NCI-H2081 (cell line): Measurements from ENCODE around the gene RAB11FIP5.
"Not testable (repeated sequence)": the region's sequence is repeated elsewhere in the genome, so short reads cannot be mapped to it uniquely, and the experiment has no call there.

Source experiments
- DNase-seq, 2 experiments: peaks; one replicate each; lab custom pipeline; 2025; lab: John Stamatoyannopoulos, UW

The RAB11FIP5 gene, protein sequence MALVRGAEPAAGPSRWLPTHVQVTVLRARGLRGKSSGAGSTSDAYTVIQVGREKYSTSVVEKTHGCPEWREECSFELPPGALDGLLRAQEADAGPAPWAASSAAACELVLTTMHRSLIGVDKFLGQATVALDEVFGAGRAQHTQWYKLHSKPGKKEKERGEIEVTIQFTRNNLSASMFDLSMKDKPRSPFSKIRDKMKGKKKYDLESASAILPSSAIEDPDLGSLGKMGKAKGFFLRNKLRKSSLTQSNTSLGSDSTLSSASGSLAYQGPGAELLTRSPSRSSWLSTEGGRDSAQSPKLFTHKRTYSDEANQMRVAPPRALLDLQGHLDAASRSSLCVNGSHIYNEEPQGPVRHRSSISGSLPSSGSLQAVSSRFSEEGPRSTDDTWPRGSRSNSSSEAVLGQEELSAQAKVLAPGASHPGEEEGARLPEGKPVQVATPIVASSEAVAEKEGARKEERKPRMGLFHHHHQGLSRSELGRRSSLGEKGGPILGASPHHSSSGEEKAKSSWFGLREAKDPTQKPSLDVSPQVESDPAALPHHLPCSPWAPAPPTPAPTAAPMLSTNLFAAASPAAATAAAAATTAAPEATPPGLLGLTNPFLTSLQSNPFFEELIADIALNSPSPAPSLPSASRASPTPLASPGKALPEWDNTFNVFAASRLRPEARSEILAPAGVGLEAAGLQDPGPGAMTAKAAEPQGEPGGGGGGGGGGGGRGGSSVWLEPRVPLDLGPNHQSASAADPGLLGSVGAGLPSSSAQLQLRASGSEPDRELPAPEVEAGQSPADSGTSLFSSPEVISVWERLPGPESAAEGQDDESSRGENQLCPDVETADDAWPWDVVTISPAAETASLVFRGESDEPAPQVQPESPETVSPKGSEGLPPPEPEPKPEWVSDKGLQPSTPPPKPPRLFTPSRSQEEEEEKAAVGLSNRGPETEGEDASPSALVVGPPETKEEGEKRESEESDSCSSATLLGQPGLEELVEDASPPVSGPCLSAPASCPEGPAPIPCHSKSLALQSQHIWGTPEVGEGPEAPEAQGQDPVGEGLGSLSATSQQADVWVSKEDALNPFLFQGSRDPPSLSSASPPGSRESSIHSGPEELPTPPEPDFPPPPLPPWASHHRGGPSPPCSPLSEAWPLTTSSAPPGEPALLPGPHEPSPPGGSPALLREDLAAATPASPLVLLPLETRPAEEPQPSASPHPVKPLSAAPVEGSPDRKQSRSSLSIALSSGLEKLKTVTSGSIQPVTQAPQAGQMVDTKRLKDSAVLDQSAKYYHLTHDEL (N-terminal part only)

DNA sequence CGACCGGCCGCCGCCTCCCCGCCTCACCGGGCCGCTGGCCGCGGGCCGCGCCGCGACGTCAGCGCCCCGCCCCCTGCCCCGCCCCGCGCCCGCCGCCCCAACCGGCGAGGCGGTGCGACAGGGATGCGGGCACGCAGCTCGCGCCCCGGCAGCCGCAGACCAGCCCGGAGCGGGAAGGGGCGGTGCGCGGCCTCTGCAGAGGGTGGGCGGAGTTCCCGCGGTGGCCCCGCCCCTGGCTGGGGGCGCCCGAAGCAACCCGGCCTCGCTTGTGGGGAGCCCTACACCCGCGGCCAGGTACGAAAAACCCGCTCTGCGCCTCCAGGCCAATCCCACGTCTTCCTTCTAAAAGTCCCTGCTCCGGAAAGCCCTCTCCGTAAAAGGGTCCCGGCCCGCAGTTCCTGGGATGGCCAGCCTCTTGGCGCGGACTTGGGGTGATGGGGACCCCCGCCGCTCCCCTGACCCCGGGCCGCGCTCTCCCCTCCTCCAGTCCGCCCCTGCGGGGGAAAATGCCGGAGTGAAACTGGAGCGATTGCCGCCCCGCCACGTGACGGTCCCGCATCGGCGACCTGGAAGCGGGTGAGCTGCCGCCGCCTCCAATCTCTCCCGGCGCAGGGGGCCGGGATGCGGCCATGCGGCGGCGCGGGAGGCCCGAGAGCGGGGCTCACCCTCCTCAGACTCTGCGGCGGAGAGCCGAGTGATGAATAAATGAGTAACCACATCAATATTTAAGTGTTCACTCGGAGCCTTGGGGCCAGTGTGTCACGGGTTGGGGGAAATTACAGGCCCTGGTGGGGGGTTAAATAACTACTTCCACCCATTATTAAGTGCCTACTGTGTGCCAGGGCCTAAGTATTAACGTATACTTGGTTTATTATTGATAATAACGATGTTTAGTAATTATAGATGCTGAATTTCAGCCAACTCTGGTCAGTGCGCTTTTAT, at the start of gene RAB11FIP5:
RAB11FIP5 (minus strand) TSS at position 36 of the 942 bp plus-strand sequence. CDS start 171 bp downstream, outside the sequence.
- DNase-seq = peak; percentile 73

DNA sequence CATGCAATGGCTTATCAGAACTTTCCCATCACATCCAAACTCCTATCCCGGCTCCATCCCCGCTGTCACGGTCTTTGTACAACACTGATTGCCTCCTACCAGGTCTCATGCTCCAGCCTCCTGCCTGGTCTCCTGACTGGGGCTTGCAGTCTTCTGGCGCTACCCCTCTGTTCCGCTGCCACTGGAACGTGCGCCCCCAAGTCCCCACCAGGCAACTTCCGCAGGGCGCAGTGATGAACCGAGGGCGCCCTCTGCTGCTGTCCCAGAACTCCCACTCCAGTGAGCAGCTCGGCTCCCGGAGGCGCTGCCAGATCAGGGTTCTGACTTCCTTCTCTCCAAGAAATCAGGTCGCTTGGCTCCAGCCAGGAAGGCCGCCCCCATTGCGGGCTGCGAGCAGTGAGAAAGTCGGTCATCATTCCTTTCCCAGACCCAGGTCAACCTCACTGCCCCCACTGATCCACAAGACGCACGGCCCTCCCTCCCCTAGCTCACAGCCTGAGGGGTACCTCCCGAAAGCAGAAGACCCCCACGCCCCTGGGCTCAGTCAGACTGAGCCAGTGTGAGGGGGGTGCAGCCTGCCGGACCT, 43.9 kb upstream of the RAB11FIP5 start:
- DNase-seq = peak in 1 of 2 experiments; percentile 27

DNA sequence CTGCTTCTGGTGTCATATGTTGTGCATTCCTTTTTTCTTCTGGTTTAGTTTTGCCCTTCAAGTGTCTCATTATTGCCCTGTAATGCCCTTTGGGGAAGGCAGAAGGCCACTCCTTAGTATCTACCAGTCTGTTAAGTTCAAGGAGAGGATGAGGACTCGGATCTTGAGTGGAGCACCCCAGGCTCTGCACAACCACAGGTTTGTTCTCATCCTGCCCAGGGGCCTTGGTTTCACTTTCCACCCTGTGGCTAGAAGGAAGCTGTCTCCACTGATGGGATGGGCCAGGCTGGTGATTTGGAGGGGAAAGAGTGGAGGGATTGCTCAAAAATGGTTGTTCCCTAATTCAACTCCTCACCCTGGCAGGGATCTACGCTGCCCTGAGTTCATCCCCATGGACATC, 30.2 kb upstream of the RAB11FIP5 start:
- DNase-seq = no peak

DNA sequence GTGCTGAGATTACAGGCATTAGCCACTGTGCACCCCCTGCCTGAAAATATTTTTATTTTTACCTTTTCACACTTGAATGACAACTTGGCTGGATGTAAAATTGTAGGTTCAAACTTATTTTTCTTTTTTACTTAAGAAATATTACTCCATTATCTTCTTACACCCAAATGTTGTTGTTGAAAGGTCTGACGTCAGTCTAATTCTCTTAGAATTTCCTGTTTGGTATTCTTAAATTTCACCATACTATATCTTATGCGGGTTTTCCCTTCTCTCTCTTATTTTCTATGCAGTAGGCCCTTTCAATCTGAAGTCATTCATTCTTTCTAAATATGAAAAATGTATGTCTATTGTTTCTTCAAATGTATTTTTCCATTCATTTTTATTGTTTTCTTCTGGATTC, 29.1 kb upstream of the RAB11FIP5 start:
- no peak for DNase-seq

DNA sequence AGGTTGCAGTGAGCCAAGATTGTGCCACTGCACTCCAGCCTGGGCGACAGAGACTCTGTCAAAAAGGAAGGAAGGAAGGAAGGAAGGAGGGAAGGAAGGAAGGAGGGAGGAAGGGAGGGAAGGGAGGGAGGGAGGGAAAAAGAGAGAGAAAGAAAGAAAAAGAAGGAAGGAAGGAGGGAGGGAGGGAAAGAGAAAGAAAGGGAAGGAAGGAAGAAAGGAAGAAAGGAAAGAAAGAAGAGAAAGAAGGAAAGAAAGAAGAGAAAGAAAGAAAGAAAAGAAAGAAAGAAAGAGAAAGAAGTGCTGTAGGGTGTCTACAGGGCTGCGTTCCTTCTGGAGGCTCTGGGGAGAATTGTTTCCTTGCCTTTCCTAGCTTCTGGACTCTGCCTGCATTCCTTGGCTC, 22.5 kb upstream of the RAB11FIP5 start:
- DNase-seq = no peak

DNA sequence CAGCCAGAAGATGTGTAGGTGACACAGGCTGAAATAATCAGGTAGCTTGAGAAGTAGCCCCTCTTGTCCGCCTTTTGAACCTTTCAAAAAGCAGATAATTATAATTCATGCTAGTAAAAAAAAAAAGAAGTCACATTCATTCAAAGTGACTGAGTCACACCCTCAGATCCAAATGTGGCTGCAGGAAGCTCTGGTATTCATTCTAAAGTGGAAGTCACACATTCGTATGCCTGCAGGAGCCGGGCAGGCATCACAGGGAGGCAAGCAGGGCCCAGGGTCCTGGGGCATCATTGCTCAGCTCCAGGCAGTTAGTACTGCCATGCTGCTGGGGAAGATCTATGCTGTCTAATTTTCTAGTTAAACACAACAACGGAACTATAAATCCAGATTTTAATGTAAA, 21.7 kb upstream of the RAB11FIP5 start:
- no peak for DNase-seq

DNA sequence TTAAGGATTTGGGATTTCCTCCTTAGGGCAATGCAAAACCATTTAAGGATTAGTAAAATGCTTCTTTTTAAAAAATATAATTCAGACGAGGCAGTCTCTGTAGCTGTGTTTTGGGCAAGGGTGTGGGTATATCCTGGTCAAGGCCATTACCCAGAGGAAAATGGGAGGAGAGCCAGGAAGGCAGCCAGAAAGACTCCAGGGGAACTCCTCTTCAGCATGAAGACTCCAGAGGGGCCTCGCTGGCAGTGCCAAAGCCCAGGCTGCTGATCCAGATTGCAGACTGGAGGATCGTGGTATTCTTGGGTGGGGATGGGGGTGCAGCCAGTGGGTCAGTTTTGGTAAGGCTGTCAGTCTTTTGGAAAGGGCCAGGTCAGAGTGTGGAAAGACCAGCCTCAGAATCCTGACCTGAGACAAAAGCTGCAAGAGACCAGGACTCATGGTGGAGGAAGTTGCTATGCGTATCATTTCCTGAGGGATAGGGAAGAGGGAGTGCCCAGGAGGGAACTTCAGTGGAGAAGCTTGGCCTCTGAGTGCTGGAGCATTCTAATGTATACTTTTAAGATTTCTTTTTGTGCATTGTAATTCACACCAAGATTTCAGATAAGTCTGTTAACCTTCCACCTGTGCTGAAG, 20.9 kb upstream of the RAB11FIP5 start:
- no peak for DNase-seq

DNA sequence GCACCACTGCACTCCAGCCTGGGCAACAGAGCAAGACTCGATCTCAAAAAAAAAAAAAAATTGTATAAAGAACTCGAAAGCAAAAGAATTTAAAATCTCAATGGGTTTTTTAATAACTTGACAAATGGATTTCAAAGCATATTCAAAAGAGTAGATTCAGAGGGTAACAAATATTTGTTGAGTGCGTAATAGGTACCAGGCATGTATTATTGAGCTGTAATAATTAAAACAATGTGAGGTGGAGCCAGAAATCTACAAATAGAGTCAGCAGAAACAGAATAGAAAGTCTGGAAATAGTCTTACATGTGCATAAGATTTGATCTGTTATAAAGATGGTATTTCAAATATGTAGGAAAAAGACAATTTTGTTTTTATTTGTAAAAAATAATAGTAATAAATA, 19.1 kb upstream of the RAB11FIP5 start:
- DNase-seq = no peak

DNA sequence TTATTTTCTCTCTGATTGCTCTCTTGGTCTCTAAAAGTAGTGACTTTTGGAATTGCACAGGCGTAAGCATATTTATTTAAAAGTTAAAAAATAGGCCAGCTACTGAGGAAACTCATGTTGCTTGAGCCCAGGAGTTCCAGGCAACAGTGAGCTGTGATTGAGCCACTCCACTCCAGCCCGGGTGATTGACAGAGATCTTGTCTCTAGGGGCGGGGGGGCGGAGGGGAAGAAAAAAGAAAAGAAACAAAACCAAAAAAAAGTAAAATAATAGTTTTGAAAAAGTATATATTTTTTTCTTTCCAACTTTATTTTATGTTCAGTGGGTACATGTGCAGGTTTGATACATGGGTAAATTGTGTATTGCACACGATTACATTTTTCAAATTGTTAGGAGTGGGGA, 18.0 kb upstream of the RAB11FIP5 start:
- DNase-seq = no peak

DNA sequence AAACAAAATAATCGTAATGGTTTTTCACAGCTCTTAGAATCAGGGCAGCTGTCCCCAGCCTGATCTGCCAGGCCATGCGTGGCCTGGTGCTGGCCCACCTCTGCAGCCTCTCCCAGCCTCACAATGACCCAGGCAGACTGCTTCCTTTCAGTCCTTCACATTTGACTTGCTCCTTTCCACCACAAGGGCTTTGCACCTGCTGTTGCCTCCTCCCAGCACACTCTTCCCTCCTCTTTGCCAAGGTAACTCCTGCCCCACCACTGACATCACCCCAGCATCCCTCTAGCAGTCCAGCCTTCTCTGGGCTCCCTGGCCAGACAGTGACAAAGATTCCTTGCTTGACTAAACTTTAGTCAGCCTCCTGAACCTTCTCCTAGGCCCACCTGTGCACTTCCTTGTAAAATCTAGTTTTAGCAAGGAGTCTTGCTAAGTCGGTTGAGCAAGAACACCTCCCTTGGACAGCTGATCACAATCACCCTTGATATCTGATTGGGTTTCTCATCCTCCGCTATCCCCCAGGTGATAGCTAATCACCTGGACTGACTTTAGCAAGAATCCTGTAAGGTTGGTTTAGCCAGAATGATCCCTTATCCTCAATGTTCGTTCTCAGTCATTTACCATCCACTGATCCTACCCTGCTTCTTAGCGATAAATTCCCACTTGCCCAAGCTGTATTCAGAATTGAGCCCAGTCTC, 16.2 kb upstream of the RAB11FIP5 start:
- no peak for DNase-seq

DNA sequence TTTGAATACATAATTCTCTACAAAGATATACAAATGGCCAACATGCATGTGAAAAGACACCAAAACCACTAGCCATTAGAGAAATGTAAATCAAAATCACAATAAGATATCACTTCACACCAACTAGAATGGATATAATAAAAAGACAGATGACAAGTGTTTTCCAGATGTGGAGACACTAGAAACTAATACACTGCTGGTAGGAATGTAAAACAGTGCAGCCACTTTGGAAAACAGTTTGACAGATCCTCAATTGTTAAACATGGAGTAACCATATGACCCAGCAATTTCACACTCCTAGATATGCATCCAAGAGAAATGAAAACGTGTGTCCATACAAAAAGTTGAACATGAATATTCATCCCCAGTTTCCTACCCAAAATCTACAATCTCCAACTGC, 9.8 kb upstream of the RAB11FIP5 start:
- no peak for DNase-seq

DNA sequence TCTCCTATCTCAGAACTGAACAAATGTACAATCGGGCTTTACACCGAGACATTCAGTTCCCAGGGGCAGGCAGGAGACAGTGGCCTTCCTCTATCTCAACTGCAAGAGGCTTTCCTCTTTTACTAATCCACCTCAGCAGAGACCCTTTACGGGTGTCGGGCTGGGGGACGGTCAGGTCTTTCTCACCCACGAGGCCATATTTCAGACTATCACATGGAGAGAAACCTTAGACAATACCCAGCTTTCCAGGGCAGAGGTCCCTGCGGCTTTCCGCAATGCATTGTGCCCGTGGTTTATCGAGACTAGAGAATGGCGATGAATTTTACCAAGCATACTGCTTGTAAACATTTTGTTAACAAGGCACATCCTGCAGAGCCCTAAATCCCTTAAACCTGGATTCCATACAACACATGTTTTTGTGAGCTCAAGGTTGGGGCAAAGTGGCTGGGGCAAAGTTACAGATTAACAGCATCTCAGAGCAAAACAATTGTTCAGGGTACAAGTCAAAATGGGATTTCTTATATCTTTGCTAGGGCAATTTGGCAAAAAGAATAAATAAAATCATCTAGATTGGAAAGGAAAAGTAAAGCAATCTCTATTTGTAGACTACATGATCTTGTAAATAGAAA, 7.0 kb upstream of the RAB11FIP5 start:
- not testable (repeated sequence) for DNase-seq

DNA sequence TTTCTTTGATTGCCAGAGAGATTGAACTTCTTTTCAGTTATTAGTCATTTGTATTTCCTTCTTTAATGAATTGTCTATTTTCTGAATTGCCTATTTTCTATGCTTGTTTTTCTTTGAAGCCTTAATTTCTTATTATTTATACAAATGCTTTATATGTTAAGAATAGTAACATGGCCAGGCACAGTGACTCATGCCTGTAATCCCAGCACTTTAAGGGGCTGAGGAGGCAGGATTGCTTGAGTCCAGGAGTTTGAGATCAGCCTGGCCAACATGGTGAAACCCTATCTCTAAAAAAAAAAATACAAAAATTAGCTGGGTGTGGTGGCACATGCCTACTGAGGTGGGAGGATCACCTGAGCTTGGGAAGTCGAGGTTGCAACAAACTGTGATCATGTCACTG, 4.7 kb upstream of the RAB11FIP5 start:
- DNase-seq = no peak

DNA sequence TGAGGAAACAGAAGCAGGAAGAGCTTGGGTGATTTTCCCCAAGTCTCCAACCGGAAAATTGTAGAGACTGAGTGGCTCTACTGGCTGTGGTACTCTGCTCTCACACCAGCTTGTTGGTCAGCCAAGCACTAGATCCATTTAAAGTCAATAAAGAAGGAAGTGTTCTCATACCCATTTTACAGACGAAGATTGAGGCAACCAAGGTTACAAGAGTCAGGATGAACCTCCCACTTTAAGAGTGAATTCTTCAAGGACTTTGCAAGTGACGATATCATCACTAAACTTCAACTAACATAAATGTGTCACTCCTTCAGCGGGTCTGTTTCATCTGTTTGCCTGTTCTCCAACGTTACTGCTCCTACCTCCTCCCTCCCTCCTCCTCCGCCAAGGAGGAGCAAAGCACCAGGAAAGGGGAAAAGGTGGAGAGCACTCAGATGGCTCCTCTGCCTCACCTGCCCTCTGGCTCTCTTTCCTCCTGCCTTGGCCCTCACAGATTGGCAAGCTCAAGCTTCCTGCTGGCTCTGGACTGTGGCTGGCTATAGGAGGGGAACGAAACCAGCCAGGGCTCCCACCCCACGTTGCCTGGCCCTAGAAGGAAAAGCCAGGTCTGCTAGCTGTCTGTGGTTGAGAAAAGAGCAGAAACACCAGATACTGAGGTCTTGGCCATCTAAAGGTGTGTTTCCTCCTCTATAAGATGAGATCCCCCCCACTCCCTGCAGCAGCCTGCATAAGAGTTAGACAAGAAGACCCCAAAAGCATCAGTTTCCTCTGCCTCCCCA, 3.6 kb upstream of the RAB11FIP5 start:
- no peak for DNase-seq

DNA sequence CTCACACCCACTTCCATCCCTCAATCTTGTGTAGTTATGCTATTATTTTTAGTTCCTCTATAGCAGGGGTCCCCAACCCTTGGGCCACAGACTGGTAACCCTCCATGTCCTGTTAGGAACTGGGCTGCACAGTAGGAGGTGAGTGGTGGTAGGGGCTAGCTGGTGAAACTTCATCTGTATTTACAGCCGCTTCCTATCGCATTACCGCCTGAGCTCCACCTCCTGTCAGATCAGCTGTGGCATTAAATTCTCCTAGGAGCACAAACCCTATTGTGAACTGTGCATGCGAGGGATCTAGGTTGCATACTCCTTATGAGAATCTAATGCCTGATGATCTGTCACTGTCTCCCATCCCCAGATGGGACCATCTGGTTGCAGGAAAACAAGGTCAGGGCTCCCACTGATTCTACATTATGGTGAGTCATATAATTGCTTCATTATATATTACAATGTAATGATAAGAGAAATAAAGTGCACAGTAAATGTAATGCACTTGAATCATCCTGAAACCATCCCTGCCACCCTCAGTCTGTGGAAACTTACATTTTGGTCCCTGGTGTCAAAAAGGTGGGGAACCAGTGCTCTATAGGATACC, 1.6 kb upstream of the RAB11FIP5 start:
- DNase-seq = peak in 1 of 2 experiments; percentile 4

DNA sequence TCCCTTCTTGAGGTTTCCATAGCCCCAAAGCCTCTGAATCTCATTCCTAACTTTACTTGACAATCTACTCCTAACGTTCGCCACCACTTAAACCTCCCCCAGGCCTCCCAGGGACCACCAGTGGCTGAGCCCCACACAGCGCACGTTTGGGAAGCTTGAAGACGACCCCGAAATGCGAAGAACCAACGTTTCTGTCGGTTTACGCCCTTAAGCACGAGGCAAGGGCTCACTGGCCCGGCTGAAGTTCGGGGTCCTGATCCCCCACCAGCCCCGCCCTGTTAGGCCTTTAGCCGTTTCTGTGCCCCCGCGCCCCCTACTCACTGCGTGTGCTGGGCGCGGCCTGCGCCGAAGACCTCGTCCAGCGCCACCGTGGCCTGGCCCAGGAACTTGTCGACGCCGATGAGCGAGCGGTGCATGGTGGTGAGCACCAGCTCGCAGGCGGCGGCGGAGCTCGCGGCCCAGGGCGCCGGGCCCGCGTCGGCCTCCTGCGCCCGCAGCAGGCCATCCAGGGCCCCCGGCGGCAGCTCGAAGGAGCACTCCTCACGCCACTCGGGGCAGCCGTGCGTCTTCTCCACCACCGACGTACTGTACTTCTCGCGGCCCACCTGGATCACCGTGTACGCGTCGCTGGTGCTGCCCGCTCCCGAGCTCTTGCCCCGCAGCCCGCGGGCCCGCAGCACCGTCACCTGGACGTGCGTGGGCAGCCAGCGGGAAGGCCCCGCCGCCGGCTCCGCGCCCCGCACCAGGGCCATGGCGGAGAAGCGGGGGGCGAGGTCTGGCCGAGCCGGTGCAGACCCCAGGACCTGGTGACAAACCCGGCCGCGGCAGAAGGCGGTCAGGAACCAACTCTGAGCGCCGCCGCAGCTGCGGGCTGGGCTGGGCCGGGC, 479 bp downstream of the RAB11FIP5 start:
- peak in 1 of 2 experiments; percentile 22 for DNase-seq
